ENCODE data around the gene GJA9. TPM values are rescaled to one million over a fixed set of nuclear protein-coding genes. Genes with fewer than 3 reads are reported as not detected.
A peak's percentile ranks its signal among the peaks of the same experiment; 100 is the strongest.

Gene GJA9
- total and polyA plus RNA-seq, 2 of the 8 experiments (the other 6 are each of a cell fraction or from before 2014, with no cell fraction given), result not detected

- DNase-seq (ENCODE audit: low read depth in 1 of 2, low spot score in 2 of 2) (peak in 1 of 2 experiments; percentile 53), FAIRE-seq (no peak)
- ChIA-PET CTCF (ENCODE audit: partially characterized antibody) (interaction anchor here (0.7 to 1.4 kb wide), 6 partner anchors 10 to 97 kb away, joined by 3 to 6 read pairs (median 4); no protein-coding TSS in a partner anchor), POLR2A (ENCODE audit: partially characterized antibody) (interaction anchor here (1.3 to 1.5 kb wide), 3 partner anchors 10 to 64 kb away, joined by 3 to 6 read pairs (median 4); no protein-coding TSS in a partner anchor)
- no peak overlapping the region for H4K91ac ChIP-seq (replicated peaks; ENCODE audit: insufficient read length, low read length)
- H3K36me3 ChIP-seq (ENCODE audit: control insufficient read depth in 2 of 4, insufficient read depth in 4 of 4, low read length in 3 of 4), result no peaks in the 10 kb centered on the region
- H2BK12ac ChIP-seq (ENCODE audit: low read depth, low read length), result no peak overlapping the region
- H3K14ac ChIP-seq (ENCODE audit: insufficient read length), result no peak overlapping the region
- no peak overlapping the region for H2AK5ac ChIP-seq (ENCODE audit: low read depth, low read length)
- no peak overlapping the region for H3K56ac ChIP-seq (replicated peaks; ENCODE audit: insufficient read length, low read depth, low read length)
- no peak overlapping the region for H3K27ac ChIP-seq (ENCODE audit: low read depth, low read length)
- no peaks in the 10 kb centered on the region for H3K9me3 ChIP-seq (ENCODE audit: insufficient read depth in 2 of 2, low read depth in 1 of 2, low read length in 1 of 2)
- peak overlapping the region; percentile 83; the same call in 1 of the 2 replicates for H2BK15ac ChIP-seq (ENCODE audit: low read length)
- H3K4me3 ChIP-seq (ENCODE audit: extremely low read depth in 1 of 4, insufficient read depth in 2 of 4, low read depth in 3 of 4, low read length in 4 of 4), result no peak overlapping the region
- H3K4me1 ChIP-seq (replicated peaks in 1 of 4; ENCODE audit: control insufficient read depth in 3 of 4, insufficient read depth in 4 of 4, low read length in 3 of 4), result no peaks in the 10 kb centered on the region; a peak in 1 of 7 replicates
- H4K20me1 ChIP-seq (replicated peaks in 1 of 2; ENCODE audit: control insufficient read depth in 1 of 2, insufficient read depth in 2 of 2, low read length in 2 of 2), result no peaks in the 10 kb centered on the region
- TF ChIP-seq SIX5 (IDR thresholded peaks at IDR 0.05; ENCODE audit: low read depth, low read length) (no peak), RFX5 (IDR thresholded peaks at IDR 0.05; ENCODE audit: borderline replicate concordance, low read depth, low read length) (peak; percentile 58; the same call in 1 of the 2 replicates)
- peak overlapping the region; percentile 36; the same call in 1 of the 2 replicates for H2AFZ ChIP-seq (ENCODE audit: low read length)
- H3K4ac ChIP-seq (replicated peaks; ENCODE audit: insufficient read length, low read depth, low read length), result no peak overlapping the region
- no peaks in the 10 kb centered on the region for H3K79me1 ChIP-seq (ENCODE audit: low read depth, low read length)
- no peak overlapping the region for H2BK120ac ChIP-seq (replicated peaks; ENCODE audit: low read depth, low read length)
- H3K23ac ChIP-seq (ENCODE audit: insufficient read length), result no peak overlapping the region
- no peaks in the 10 kb centered on the region for H3K79me2 ChIP-seq (ENCODE audit: control insufficient read depth in 1 of 2, insufficient read depth in 2 of 2, low read length in 2 of 2)
- no peak overlapping the region for H4K8ac ChIP-seq (ENCODE audit: extremely low read depth, insufficient read depth, low read length)
- H2BK20ac ChIP-seq (ENCODE audit: low read length), result no peak overlapping the region
- no peak overlapping the region for H3K4me2 ChIP-seq (ENCODE audit: insufficient read depth in 1 of 2, low read depth in 2 of 2, low read length in 2 of 2)
- 88% methylated on average over 6 of the region's 6 CpGs; no CpG with 5 or more reads in 1 of the 2 experiments for WGBS, 2 experiments (ENCODE audit: extremely low coverage in 1 of 2, insufficient coverage in 1 of 2, insufficient read length in 1 of 2, insufficient replicate concordance in 2 of 2, low coverage in 1 of 2, low lambda C conversion rate in 2 of 2, missing lambda C conversion rate in 1 of 2)
- no peak overlapping the region for H4K5ac ChIP-seq (ENCODE audit: insufficient read length, low read depth, low read length)
- no peak overlapping the region for H3K18ac ChIP-seq (ENCODE audit: extremely low read depth, low read length)
- no peak overlapping the region for H2BK5ac ChIP-seq (ENCODE audit: low read depth, low read length)
- no peaks in the 10 kb centered on the region for H3K27me3 ChIP-seq (replicated peaks in 1 of 4; ENCODE audit: control insufficient read depth in 3 of 4, extremely low read depth in 1 of 4, insufficient read depth in 3 of 4, low read length in 3 of 4)
- no peaks in the 10 kb centered on the region for H3K23me2 ChIP-seq (ENCODE audit: low read depth, low read length)
- H3K9ac ChIP-seq (replicated peaks in 1 of 4; ENCODE audit: extremely low read depth in 1 of 4, low read depth in 3 of 4, low read length in 3 of 4), result no peak overlapping the region
Measured at GRCh38 chr1:38929476-38929875, 48.1 kb upstream of the GJA9 start.
